ENCODE measurements around the gene LAMB4. TPM values are rescaled to one million over a fixed set of nuclear protein-coding genes. Genes with fewer than 3 reads are reported as not detected.

Gene LAMB4
- total RNA-seq, 1 donor from 2014 or later = not detected

DNA sequence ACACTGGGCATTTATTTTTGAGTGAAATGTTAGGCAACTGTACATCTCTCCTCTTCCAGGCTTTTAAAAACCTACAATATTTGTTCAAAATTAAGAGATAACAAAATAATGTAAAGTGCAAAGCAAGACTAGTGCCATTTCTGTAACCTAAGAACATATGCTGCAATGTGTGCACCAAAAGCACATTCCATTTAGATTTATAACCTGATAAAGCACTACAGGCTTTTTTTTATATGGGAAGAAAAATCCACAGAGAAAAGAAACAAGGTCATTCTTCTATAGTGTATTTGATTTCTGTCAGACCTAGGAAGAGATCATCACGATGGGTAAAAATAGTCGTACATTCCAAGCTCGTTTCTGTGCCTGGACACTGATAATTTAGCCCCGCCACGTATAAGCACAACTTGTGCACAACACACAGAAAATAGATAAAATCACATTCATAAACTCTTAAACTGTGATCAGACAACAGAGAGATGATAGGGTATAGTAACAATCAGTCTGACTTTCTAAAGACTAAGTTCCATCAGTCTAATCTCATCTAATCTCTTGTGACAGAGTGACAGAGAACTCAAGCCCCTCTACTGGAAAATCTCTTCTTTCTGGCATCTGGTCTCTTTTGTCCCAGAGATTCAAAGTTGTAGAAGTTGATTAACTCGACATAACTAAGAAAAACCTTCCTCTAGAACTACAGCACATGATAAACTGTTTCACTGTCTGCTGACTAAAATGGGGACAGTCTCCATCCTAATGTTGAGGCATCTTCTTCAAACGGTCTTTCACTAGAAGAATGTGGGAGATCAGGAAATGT lies 133.9 kb downstream of the LAMB4 start:
- H3K27me3 ChIP-seq (ENCODE audit: low read depth) = peaks cover 3% of the 10 kb centered on the region
- ATAC-seq = no peak
- TF ChIP-seq, protein P1, sequence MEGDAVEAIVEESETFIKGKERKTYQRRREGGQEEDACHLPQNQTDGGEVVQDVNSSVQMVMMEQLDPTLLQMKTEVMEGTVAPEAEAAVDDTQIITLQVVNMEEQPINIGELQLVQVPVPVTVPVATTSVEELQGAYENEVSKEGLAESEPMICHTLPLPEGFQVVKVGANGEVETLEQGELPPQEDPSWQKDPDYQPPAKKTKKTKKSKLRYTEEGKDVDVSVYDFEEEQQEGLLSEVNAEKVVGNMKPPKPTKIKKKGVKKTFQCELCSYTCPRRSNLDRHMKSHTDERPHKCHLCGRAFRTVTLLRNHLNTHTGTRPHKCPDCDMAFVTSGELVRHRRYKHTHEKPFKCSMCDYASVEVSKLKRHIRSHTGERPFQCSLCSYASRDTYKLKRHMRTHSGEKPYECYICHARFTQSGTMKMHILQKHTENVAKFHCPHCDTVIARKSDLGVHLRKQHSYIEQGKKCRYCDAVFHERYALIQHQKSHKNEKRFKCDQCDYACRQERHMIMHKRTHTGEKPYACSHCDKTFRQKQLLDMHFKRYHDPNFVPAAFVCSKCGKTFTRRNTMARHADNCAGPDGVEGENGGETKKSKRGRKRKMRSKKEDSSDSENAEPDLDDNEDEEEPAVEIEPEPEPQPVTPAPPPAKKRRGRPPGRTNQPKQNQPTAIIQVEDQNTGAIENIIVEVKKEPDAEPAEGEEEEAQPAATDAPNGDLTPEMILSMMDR (IDR thresholded peaks at IDR 0.05) = no peak
- peaks cover 16% of the 10 kb centered on the region for H3K36me3 ChIP-seq
- no peak for DNase-seq
- H3K27ac ChIP-seq = peak overlapping the region; percentile 28
- intact Hi-C loops (cut with DNase I) = no loop called here
- no peak overlapping the region for H3K4me3 ChIP-seq
- no peaks in the 10 kb centered on the region for H3K9me3 ChIP-seq
- H3K4me1 ChIP-seq = peaks cover 34% of the 10 kb centered on the region

DNA sequence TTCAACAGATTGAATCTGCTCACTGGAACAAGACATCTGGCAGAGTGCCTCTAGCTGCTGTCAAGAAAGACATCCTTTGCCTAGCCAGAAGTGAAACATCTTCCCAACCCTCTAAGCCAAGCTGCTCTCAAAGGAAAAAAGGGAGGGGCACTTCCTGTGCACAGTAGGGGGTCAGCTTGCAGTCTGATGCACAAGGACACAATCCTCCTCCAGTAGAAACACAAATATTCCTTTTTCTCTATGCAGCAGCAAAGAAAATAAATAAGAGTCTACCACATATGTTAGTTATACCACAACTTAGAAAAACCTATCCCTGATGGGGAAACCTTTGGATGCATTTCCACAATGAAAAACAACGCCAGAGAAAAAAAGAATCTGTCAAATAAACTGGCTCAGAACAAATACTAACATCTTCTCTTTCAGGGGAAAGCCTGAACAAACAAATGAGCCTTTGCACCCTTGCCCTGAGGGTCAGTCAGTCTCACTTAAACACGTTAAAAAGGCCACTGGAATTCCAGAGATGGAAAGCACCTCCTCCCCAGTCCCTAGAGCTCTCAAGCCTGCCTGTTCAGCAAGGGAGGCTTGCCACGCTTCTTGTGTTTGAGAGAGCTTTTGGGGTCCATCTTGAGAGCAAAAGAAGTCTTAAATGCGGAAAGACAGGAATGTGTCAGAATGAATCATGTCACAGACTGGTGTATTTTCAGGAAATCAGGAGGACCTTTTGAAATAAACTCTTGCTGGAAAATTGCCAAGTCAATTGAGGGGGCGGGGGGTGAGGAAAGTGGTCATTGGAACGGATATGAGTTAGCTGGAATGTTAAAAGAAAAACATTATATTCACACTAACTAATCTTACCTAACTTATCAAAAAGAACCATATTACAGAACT lies 134.7 kb downstream of the LAMB4 start:
- intact Hi-C loops (cut with DNase I) = no loop called here
- H3K4me1 ChIP-seq = peaks cover 25% of the 10 kb centered on the region
- peak in 1 of 2 donors; percentile 33 for ATAC-seq

DNA sequence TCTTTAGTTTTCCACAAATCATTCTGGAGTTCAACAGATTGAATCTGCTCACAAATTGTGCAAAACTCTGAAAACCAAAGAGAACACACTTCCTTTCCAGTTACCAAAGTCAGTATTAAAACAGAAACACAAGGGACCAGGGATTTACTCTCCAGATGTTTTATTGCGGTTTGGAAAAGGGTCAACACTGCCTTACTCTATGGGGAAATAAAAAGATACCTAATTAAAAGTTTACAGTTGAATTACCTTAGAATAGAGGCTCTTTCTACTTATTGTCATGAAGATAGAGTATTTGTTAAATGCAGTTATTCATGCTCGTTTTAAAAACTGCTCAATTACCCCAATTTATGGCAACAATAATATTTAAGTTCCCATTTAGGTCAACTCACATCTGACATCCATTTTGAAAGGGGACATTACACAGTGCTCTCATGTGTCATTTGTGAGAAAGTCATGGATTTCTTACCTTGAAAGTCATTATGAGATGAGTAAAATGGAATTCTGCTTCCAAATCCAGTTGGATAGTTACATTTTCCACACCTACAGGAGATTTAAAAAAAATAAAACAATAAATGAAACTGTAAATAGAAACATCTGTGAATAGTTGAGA lies 135.6 kb downstream of the LAMB4 start:
- no peak overlapping the region for H3K27ac ChIP-seq
- no peaks in the 10 kb centered on the region for H3K9me3 ChIP-seq
- TF ChIP-seq, protein P1 (IDR thresholded peaks at IDR 0.05) = no peak
- no peak for ATAC-seq
- H3K4me3 ChIP-seq = no peak overlapping the region
- intact Hi-C loops (cut with DNase I) = no loop called here
- peaks cover 16% of the 10 kb centered on the region for H3K36me3 ChIP-seq
- H3K27me3 ChIP-seq (ENCODE audit: low read depth) = no peaks in the 10 kb centered on the region
- no peak for DNase-seq
- H3K4me1 ChIP-seq = peaks cover 17% of the 10 kb centered on the region

More for the DNA sequence above, 134.7 kb downstream of the LAMB4 start:
- Histone ChIP-seq H3K27ac (peak overlapping the region; percentile 28), H3K4me3 (no peak overlapping the region), H3K27me3 (ENCODE audit: low read depth) (no peaks in the 10 kb centered on the region), H3K9me3 (no peaks in the 10 kb centered on the region), H3K36me3 (peaks cover 16% of the 10 kb centered on the region)
- no peak for DNase-seq
- TF ChIP-seq, protein P1 (IDR thresholded peaks at IDR 0.05) = no peak

DNA sequence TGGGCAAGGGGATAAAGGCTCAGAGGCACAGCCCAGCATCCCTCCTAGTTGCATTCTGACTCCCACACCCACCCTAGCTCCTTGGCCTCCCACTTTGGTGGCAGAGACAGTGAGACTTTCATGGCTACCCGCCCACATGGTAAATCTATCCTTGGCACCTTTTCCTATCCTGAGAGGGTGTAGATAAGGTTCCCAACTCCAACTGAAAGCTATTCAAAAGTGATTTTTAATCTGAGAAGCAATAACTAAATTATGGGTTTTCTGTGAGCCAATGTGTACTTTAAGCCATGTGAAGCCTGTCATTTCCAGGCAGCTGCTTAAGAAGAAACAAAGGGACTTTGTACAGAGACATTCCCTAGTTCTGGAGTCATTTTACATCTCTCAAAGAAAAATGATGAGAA lies 136.3 kb downstream of the LAMB4 start:
- intact Hi-C loops (cut with DNase I) = no loop called here
- H3K27me3 ChIP-seq (ENCODE audit: low read depth) = no peaks in the 10 kb centered on the region
- no peak overlapping the region for H3K4me3 ChIP-seq
- no peak for ATAC-seq
- peaks cover 17% of the 10 kb centered on the region for H3K4me1 ChIP-seq
- H3K36me3 ChIP-seq = peaks cover 16% of the 10 kb centered on the region
- TF ChIP-seq, protein P1 (IDR thresholded peaks at IDR 0.05) = no peak
- H3K27ac ChIP-seq = no peak overlapping the region
- DNase-seq = no peak
- no peaks in the 10 kb centered on the region for H3K9me3 ChIP-seq

DNA sequence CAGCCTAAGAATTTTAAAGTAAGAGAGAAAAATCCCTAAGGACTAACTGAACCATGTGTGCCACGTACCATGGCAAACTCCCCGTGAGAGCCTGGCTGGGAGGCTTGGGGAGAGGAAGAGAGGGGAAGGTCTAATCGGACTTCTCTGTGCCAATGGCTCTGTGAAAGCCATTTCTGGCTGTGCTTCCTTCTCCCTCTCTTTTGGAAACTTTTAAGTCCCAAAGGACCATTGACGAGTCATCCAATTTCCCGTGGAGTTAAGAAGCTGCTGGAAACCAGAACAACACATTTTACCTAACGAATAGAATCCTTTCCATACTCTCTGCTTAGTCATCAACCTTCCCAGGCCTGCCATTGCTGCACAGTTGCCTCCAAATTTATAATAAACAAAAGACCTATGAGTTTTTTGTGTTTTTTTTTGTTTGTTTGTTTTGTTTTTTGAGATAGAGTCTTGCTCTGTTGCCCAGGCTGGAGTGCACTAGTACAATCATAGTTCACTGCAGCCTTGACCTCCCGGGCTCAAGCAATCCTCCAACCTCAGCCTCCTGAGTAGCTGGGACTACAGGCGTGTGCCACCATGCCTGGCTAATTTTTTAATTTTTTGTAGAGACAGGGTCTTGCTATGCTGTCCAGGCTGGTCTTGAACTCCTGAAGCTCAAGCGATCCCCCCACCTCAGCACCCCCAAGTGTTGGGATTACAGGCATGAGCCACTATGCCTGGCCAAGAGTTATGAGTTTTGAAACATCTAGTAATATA lies 140.4 kb downstream of the LAMB4 start:
- Histone ChIP-seq H3K27me3 (ENCODE audit: low read depth) (no peaks in the 10 kb centered on the region), H3K4me1 (peaks cover 2% of the 10 kb centered on the region), H3K36me3 (peaks cover 31% of the 10 kb centered on the region), H3K9me3 (no peaks in the 10 kb centered on the region), H3K4me3 (no peak overlapping the region), H3K27ac (no peak overlapping the region)
- TF ChIP-seq, protein P1 (IDR thresholded peaks at IDR 0.05) = no peak
- DNase-seq (no peak), ATAC-seq (no peak)
- intact Hi-C loops (cut with DNase I) = no loop called here
